GM19193 (cell line): ENCODE measurements around the gene ARHGAP11B.
"Not testable (repeated sequence)": the region's sequence is repeated elsewhere in the genome, so short reads cannot be mapped to it uniquely, and the experiment has no call there.

Source experiments
- POLR2A ChIP-seq: IDR thresholded peaks from 4 replicates; pipeline ENCODE4 v1.6.1; 2011; ENCODE audit not compliant: insufficient read depth, insufficient read length; ENCODE audit errors: extremely low read depth

The ARHGAP11B gene

DNA sequence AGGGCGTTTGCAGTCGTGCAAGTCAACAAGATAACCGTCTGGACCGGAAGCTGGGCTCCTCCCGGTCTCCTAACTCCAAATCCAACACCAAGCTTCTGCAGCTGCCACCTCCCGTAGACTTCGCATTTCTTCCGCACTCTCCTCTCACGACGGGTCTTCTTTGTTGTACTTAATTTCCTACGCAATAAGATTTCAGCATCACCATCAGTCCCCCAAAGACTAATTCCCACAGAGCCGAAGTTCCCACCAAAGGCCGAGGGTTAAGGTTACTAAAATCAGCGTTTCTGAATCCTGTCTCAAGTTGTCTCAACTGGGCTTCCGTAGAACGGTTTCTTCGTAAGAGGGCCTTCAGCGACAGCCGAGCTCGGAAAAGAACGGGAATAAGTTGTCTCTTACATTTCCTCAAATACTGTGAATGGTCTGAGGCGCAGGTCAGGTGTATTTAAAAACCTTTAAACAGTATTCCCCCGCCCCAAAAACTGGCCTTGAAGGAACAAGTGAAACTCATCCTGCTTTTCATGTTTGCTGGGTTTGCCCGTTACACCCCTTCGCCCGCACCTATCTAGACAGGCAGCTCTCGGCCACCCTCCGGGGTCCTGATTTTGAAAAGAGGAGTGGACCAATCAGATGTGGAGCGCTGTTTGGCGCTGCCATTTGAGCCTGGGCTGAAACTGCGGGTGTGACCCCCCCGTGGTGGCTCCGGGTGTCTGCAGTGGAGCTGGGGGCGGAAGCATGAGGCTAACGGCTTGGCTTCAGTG lies at the start of gene ARHGAP11B:
Gene ARHGAP11B, plus strand, starts transcription at position 693 of the 758 bp plus-strand sequence.
- peak; percentile 48 for TF ChIP-seq POLR2A

DNA sequence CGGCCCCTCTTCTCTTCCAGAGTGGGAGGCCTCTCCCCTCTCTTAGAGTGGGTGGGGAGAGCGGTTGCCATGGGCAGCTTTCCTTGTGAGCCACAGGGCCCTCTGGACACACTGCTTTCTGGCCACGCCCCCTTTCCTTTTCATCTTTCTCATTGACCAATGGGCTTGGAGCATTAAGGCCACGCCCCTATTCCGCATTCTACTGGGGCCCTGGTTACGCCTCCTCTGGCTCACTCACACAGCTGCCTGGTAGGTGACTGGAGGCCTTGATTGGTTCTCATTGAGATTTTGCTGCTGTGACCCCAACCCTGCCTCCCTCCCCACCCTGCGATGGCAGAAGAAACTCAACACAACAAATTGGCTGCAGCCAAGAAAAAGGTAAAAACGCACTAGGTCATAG lies 22.1 kb upstream of the ARHGAP11B start, which contains the start of gene GOLGA8H:
Gene GOLGA8H, plus strand, starts transcription at position 233 of the 400 bp plus-strand sequence. Its CDS starts 98 bp downstream, at position 331.
- TF ChIP-seq POLR2A, result not testable (repeated sequence)

DNA sequence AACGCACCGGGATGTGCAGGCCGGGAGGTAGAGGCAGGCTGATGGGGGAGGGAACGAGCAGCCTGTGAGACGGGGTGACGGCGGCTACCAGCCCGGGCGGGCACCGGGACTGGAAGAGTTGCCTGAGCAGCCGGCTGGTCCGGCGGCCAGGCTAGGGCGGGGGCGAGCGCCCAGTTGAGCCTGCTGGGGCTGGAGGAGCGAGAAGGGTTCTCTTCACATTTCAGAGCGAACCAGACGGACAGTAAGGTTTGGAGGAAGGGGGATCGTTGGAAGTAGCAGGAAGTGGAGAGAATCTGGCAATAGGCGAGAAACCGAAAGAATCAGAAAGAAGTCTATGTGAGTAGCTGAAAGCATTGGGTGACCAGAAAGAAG lies 252 bp downstream of the ARHGAP11B start:
- TF ChIP-seq POLR2A, result peak; percentile 48

- no peak for TF ChIP-seq POLR2A
These were observed 24.3 kb downstream of the ARHGAP11B start for GRCh38 chr15:30650012-30650929.

GRCh38 chr15:30670056-30670455 lies 44.1 kb downstream of the ARHGAP11B start:
- TF ChIP-seq POLR2A, result no peak

DNA sequence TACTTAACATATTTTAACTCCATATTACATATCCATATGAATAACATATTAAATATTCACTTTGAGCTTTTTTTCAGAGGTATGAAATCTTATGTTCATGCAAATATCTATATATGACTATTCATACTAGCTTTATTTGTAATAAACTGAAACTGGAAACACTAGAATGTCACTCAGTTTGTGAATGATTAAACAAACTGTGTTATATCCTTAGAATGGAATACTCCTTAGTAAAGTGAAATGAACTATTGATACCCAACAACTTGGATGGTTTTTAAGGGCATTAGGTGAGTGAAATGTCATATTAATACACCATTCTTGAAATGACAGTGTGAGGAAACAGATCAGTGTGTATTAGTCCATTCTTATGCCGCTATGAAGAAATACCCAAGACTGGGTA lies 45.4 kb downstream of the ARHGAP11B start:
- TF ChIP-seq POLR2A, result no peak

DNA sequence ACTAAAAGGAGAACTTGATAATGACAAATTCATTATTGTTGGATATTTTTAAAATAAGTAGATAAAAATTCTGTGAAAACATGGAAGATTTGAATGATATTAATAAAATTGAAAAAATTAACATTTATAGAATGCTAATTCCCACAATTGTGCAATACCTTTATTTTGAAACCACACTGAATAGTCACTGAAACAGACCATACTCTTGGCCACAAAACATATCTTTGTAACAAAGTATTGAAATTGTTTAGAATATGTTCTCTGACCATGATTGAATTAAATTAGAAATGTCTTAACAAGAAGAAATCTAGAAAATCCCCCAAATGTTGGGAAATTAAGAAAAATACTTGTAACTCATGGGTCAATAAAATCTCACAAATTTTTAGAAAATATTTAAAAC lies 49.2 kb downstream of the ARHGAP11B start:
- TF ChIP-seq POLR2A, result no peak
